RPMI7951 (cell line): Measurements from ENCODE around the gene PLAC1. TPM values are rescaled to one million over a fixed set of nuclear protein-coding genes. Genes with fewer than 3 reads are reported as not detected.

Experiments used
- DNase-seq: peaks from one replicate; pipeline ENCODE4 v3.0.0-alpha.2; 2012; ENCODE audit warnings: low read depth
- total RNA-seq: library from RNA; depleted of rRNA; stranded (reverse); fragments of >200 nt; shearing (Covaris generic); gene quantifications from 2 replicates; pipeline ENCODE4 v1.2.3, GENCODE V29; 2014; rRNA removed

The PLAC1 gene
- total RNA-seq, 1 experiment from 2014 or later, result 0.12 TPM

DNA sequence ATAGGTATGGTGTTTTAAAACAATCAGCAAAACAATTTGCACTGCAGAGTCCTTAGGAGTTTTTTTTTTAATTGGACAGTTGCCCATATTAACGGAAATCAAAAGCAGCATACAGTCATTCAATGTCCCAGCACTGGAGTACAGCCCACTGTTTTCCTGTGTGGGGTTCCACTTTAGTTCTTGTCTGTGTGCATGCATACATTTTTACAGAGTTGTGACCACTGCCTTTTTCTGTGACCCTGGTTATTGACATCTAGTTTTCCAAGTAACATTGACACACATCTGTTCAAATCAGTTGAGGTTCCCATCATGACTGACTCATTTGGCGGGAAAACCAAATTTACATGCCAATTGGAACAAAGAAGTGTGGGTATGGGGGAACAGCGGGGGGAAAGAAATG is 115.0 kb downstream of the PLAC1 start:
- no peak for DNase-seq

DNA sequence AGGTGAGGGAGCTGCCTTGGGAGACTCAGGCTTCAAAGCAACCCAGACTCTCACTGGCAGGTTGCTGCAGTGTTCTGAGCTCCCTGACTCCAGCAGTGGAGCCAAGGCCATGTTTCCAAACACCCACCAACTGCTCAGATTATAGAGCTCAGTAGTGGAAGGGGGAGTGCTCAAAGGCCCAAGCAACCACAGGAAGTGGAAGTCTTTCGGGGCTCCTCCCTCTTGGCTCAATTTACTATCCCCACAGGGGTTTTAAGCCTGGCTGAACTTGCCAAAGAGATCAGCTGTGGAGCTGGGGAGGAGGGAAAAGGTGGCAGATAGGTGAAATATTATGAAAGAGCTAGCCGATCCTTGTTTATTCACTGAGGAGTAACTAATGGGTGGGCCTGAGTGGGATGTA is 115.8 kb downstream of the PLAC1 start:
- DNase-seq, result peak; percentile 72

DNA sequence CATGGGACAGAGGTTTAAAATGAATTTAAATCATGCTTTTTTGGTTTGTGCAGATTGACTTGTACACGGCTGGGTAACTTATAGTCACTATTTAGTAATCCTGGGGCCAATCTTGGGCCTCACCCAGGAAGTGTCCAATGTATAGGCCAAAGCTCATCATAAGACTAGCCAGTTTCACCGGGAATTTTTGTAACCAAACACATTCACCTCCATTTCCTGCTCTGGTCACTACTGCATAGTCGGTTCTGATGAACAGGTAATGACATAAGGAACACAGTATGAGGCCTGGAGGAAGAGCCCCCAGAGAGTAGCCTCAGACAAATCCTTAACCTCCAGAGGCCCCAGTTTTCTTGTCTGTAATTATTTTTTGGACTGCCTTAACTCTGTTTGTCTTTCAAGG is 116.4 kb downstream of the PLAC1 start:
- no peak for DNase-seq

DNA sequence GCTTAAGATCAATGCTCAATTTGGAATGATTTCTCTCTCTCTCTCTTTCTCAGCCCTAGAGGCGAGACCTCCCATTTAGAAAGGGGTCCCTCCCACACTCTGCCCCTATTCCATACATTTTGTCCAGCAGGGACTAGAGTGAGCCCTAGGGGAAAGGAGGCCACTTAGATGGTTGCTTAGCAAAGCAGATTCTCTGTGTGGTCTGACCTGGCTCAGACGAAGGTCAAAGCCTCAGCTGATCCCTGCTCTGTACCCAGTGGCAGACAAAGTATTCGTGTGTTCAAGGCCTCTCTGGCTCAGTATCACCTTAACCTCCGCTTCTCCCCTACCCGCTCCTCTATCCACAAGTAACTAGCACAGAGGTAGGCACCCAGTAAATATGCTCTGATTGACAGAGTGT is 120.0 kb downstream of the PLAC1 start:
- no peak for DNase-seq

DNA sequence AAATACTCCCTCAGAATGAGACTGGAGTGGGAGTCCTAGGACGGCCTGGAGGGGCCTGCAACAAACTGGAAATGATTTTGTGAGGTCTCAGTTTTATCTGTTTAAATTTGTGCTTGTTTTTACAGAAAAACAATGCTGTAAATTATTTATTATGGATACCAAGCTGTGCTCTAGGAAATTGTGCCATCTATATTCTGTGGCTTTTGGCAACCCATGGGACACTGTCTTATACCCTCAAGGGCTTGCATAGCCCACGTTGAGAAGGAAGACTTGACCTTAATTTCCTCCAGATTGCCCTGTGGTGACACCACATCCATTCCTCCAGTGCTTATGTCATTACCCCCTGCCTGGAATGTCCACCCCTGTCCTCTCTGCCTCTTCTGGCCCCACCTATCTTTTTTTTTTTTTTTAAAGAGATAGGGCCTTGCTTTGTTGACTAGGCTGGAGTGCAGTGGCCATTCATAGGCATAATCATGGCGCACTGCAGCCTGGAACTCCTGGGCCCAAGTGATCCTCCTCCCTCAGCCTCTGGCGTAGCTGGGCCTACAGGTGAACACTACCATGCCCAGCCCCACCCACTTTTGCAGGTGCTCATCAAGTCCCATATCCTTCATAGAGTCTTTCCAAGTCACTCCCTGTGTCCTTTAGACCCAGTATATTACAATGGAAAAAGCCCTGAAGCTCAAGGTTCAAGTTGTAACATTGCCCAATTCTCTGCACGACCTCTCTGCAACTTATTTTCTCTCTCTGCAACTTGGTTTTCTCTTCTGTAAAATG is 120.9 kb downstream of the PLAC1 start:
- DNase-seq, result peak; percentile 93

DNA sequence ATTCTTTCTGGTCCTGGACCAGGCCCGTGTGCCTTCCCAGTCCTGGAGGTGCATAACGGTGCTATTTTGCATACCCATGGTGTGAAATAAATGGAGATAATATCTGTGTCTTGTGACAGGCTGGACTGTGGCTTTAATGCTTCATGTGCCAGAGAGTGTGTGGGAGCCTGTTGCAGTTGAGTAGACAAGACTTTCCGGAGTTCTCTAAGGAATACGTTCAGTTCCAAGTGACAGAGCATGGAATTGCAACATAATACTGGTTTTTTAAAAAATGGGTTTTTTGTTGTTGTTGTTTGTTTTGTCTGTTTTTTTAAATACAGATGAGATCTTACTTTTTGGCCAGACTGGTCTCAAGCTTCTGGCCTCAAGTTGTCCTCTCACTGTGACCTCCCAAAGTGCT is 124.3 kb downstream of the PLAC1 start:
- DNase-seq, result no peak

DNA sequence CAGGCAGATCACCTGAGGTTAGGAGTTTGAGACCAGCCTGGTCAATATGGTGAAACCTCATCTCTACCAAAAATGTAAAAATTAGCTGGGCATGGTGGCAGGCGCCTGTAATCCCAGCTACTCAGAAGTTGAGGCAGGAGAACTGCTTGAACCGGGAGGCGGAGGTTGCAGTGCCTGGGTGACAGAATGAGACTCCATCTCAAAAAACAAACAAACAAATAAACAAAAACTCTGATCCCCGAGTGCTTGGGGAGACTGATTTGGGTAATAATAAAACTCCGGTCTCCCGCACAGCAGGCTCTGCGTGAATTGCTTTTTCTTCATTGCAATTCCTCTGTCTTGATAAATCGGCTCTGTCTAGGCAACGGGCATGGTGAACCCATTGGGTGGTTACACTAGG is 124.9 kb downstream of the PLAC1 start:
- DNase-seq, result no peak

DNA sequence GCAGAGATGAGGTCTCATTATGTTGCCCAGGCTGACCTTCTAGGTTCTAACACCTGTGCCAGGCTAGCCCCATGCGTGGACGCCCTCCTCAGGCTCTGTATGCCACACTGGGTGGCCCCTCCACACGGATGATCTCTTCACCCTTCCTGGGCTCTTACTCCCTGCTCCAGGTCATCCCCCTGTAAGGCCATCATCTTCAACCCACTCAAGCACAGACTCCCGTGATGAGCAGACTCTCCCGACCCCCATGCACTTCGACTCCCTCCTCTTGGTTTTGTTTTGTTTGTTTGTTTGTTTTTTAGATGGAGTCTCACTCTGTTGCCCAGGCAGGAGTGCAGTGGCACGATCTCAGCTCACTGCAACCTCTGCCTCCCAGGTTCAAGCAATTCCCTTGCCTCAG is 127.4 kb downstream of the PLAC1 start:
- DNase-seq, result no peak

DNA sequence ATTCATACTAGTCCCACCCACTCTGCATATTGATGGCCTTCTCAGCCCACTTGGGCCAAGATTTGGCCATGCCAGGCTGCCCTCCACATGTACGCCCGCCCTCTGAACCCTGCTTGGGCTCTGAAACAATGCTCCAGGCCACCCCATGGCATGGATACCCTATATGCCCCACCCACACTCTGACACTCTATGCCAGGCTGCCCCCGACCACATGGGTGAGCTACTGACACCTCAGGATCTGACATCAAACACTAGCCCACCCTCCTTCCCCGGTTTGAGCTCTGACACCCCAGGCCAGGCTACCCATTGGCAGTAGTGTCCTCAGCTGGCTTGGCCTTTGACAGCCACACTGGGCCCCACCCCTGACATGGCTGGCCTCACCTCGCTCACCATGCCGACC is 128.8 kb downstream of the PLAC1 start:
- no peak for DNase-seq

DNA sequence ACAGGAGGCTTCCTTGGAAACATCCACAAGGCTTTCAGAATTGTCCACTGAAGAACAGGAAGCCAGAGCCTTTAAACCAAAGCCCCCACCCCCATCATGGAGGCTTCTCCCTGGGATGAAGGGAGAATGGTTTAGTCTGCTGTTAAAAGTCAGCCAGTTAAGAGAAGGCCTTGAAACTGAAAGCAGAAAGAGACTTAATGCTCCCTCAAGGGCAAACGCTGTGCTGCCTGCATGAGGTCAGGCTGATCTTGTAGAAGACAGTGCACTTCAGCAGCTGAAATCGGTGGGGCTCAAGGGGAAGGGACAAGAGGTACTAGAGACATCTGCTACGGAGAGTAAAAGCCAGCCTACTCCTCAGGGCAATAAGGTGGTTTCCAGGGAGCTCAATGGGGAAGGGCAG is 129.3 kb downstream of the PLAC1 start:
- DNase-seq, result peak; percentile 39

DNA sequence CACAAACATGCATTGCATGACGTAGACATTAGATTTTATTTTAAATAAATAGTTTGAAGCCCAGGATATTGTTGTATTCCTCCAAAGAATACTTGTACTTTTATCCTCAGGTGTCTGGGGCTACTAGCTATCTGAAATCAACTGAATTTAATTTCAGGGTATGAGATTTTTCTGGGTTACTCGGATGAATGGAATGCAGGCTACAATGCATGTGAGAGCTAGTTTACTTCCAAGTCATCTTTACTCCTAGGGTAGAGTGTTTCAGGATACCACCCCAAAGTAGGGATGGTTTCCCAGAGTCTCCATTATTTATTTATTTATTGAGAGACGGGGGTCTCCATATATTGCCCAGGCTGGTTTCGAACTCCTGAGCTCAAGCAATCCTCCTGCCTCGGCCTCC is 131.9 kb downstream of the PLAC1 start:
- DNase-seq, result no peak

DNA sequence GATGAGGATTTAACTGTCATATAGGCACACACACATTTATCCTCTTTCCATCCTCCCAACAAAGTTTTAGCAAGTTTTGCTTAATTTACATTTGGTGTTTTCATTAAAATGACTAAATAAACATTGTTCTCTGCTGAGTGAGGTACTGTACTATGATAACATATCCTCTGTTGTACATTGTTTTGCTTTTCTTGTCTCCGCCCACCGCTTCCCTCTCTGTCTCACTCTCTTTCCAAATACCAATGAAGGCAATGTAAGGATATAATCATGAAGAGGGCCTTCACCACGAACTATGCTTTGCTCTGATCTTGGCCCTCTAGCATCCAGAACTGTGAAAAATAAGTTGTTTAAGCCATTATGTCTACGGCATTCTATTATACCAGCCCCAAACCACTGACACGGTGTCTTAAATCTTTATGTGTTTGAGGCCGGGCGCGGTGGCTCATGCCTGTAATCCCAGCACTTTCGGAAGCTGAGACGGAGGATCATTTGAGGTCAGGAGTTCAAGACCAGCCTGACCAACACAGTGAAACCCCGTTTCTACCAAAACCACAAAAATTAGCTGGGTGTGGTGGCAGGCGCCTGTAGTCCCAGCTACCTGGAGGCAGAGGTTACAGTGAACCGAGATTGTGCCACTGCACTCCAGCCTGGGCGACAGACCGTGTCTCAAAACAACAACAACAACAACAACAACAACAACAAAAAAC is 133.0 kb downstream of the PLAC1 start:
- DNase-seq, result no peak

DNA sequence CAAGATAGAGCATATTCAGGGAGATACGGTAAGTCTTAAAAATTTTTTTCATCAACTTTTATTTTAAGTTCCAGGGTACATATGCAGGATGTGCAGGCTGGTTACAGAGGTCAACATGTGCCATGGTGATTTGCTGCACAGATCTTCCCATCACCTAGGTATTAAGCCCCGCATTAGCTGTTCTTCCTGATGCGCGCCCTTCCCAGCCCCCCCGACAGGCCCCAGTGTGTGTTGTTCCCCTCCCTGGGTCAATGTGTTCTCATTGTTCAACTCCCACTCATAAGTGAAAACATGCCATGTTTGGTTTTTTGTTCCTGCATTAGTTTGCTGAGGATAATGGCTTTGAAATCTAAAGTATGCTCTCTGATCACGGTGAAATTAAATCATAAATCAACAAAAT is 134.1 kb downstream of the PLAC1 start:
- DNase-seq, result no peak

DNA sequence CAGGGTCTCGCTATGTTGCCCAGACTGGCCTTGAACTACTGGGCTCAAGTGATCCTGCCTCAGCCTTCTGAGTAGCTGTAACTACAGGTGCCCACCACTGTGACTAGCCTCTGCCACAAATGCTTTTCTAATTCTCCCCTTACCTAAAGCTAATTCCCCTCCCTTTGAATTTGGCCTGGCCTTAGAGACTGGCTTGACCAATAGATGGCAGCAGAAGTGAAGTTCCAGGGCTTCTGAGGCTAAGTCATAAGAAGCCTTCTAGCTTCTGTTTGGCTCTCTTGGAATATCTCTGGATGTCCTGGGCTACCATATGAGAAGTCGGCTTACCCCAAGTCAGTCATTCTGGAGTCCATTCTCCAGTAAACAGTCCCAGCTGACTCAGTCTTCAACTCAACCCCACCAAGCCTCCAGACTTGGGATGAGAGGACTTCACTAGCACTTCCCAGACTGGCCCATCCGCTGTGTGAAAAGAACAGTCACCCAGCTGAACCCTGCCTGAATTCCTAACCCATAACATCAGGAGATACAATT is 137.3 kb downstream of the PLAC1 start:
- DNase-seq, result peak; percentile 63

Other genes starting within 250 kb of the PLAC1 start
- gene HPRT1, start 198.3 kb downstream of the PLAC1 start, total RNA-seq, result 14.1 and 19.0 TPM in 2 replicates
- gene PABIR2, start 138.7 kb upstream of the PLAC1 start, total RNA-seq, result 7.4 and 10.3 TPM in 2 replicates